GM18507 (cell line): ENCODE results near the gene MAML3.
"Not testable (repeated sequence)": the region's sequence is repeated elsewhere in the genome, so short reads cannot be mapped to it uniquely, and the experiment has no call there.

Source experiments
- DNase-seq: peaks from one replicate; pipeline ENCODE4 v3.0.0; 2011; ENCODE audit warnings: low read depth; ENCODE audit not compliant: insufficient read length; ENCODE audit errors: extremely low spot score
- FAIRE-seq: peaks from 2 replicates; lab custom pipeline; 2011; peaks lifted over from hg19 to GRCh38; lab: Jason Lieb, UNC

MAML3 gene

DNA sequence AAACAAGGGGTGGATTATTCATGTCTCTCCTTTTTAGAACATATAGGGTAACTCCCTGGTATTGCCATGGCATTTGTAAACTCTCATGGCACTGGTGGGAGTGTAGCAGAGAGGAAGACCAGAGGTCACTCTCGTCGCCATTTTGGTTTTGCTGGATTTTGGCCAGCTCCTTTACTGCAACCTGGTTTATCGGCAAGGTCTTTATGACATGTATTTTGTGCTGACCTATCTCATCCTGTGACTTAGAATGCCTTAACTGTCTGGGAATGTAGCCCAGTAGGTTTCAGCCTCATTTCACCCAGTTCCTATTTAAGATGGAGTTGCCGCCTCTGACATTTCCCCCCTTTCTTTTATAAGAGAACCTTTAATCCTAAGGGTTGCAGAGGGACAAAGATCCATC, 442.5 kb downstream of the MAML3 start:
- no peak for FAIRE-seq
- no peak for DNase-seq

- DNase-seq (no peak), FAIRE-seq (no peak)
Observed at GRCh38 chr4:139710073-139710472, 443.9 kb downstream of the MAML3 start.

DNA sequence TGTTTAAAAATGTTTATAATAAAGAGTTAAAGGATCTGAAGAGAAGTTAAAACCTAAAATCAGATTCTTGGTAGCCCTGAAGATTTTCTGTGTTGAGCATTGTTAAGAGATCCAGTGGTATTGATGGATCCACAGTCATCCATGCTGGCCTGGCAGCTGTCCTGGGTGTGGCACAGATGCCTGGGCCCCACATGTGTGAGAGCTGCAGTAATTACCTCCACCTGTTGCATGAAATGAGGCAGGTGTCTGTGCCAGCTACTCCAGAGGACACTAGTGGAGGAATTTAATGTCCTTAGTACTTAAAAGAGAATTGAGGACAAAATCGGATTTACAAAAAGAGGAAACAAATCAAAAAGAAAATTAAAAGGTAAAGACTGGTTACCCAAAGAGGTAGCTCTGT, 444.3 kb downstream of the MAML3 start:
- DNase-seq (no peak), FAIRE-seq (no peak)

DNA sequence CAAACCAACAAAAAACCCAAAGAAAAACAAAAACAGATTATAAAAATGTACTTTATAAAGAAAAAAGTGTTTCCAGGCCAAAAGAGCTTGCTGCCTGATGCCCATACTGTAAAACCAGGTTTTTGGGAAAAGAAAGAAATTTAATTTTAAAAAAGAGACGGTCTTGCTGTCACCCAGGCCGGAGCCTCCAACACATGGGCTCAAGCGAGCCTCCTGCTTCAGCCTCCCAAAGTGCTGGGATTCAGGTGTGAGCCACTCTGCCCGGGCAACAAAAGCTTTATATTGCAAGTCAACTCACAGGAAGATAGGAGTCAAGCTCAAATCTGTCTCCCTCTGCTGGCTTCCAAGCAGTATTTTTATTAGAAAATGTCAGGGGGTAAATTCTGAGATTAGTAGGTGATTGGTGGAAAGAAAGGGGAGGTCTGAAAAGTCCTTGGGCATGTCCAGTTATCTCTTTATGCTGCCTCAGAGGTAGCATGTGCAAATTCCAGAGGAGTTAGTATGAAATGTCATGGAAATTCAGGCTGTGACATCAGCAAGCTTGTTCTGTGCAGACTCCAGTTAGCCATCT, 449.0 kb downstream of the MAML3 start:
- DNase-seq = no peak
- no peak for FAIRE-seq

GRCh38 chr4:139700568-139700967, 453.4 kb downstream of the MAML3 start:
- DNase-seq = no peak
- no peak for FAIRE-seq

DNA sequence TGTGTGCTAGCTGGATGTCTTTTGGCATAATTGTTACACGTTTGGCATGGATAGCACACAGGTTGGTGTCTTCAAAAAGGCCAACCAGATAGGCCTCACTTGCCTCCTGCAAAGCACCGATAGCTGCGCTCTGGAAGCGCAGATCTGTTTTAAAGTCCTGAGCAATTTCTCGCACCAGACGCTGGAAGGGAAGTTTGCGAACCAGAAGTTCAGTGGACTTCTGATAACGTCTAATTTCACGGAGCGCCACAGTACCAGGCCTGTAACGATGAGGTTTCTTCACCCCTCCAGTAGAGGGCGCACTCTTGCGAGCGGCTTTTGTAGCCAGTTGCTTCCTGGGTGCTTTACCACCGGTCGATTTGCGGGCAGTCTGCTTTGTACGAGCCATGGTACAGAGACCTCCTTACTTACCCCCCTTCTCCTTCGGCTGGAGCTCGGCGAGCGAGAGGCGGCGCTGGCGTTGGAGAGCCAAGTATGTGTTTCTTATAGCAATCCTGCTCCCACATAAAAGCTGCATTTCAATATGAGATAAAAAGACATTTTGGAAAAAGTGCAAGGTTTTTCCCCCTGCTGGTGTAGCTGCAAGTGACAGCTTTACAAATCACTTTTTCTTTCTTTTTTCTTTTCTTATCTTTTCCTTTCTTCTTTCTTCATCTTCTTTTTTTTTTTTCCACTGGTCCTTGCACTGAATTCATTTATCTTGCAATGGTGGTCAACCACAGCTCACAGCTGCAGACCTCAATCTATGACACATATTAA, 455.6 kb downstream of the MAML3 start:
- not testable (repeated sequence) for DNase-seq, FAIRE-seq

- DNase-seq (no peak), FAIRE-seq (no peak)
Observed at GRCh38 chr4:139696491-139696890, 457.5 kb downstream of the MAML3 start.

GRCh38 chr4:139694522-139695107, 459.4 kb downstream of the MAML3 start:
- DNase-seq (no peak), FAIRE-seq (no peak)

DNA sequence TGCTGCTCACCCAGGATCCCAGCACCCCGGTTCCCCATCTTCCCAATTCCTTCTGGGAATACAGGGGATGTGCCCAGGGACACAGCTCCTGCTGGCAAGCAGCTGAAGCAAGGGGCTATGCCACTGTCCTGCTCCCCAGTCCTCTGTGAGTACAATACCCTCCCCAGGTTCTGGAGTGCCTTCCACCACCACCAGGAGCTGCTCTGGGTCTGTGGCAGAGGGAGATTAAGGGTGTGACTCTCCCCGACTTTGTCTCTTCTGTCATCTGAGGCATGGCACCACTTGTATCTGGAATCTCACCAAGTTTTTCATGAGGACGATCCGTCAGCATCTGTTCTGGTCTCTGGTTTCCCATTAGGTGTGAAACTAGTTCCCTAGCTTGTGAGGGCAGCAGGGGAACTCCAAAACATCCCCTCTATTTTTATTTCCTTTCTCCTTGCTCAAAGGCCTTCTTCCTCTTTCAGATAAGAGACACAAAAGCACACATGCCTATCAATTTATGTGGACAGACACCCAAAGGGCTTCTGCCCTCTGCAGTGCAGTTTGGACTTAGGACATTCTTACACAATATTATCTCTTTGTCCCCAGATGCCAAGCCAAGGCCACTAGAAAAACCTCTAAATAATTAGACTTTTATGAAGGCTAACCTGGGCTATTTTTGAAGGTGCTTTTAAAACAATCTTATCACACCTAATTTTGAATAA, 461.5 kb downstream of the MAML3 start:
- FAIRE-seq = no peak
- DNase-seq = no peak

GRCh38 chr4:139690419-139690818, 463.6 kb downstream of the MAML3 start:
- DNase-seq (no peak), FAIRE-seq (no peak)

DNA sequence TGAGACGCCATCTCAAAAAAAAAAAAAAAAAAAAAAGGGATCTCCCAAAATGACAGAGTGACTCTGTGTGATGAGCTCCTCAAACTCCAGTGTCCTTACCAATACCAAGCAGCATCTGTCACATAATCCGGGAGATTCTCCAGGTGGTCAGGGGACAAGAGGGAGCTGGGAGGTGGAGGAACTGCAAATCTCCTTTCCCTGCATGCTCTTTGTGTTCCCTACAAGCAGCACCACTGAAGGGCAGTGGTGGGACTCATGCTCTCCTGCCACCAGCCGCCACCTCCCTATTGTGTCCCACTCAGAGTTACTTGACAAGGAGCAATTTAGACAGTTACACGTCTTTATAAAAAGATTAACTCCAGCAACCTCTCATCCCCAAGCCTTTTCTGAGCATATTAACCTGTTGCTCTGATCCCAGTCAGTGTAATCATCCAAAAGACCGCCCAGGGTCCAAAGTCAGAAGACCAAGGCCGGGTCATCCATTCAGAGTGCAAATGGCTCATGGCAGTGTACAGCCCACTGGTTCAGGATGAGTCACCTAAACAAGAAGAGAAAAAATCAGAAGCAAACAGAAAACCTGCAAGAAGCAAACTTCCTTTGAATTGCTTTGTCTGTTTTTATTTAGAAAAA, 464.8 kb downstream of the MAML3 start:
- FAIRE-seq (no peak), DNase-seq (no peak)

- no peak for DNase-seq
- no peak for FAIRE-seq
Observed at GRCh38 chr4:139686988-139687387, 467.0 kb downstream of the MAML3 start.

DNA sequence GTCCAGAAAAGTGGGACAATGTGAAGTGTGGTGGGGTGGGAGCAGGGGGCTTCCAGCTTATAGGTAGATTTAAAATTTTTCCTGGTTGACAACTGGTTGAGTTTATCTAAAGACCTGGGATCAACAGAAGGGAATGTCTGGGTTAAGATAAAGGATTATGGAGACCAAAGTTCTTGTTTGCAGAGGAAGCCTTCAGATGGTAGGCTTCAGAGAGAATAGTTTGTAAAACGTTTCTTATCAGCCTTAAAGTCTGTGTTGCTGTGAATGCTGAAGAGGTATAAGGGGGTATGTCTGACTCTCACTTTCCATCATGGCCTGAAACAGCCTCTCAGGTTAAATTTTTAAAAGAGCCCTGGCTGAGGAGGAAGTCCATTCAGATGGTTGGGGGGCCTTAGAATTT, 467.9 kb downstream of the MAML3 start:
- no peak for DNase-seq
- FAIRE-seq = no peak

- DNase-seq (no peak), FAIRE-seq (no peak)
Observed at GRCh38 chr4:139685180-139685579, 468.8 kb downstream of the MAML3 start.

- FAIRE-seq (no peak), DNase-seq (no peak)
Observed at GRCh38 chr4:139684351-139684750, 469.6 kb downstream of the MAML3 start.

- FAIRE-seq (no peak), DNase-seq (no peak)
Observed at GRCh38 chr4:139682741-139683151, 471.2 kb downstream of the MAML3 start.

- no peak for FAIRE-seq
Observed at GRCh38 chr4:139682309-139682708, 471.7 kb downstream of the MAML3 start.

DNA sequence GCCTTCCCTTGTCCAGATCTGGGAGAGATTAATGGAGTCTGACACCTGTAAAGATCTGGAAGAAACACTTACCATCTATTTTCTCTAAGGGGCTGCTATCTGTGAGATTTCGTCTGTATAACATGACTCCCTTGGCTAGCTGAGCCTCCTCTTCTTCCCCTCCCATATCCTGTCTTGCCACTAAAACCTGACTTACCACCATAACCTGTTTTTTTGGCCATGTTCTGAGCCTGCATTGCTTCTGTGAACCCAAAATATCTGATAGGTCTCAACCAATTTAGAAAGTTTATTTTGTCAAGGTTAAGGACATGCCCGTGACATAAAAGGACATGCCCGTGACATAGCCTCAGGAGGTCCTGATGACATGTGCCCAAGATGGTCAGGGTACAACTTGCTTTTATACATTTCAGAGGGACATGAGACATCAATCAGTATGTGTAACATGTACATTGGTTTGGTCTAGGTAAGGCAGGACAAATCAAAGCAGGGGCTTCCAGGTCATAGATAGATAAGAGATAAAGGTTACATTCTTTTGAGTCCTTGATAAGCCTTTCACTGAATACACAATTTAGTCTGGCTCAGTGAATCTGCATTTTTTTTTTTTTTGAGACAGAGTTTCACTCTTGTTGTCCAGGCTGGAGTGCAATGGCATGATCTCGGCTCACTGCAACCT, 476.9 kb downstream of the MAML3 start:
- DNase-seq = no peak
- FAIRE-seq = no peak

More at GRCh38 chr4:139682309-139682708, 471.7 kb downstream of the MAML3 start:
- no peak for DNase-seq

DNA sequence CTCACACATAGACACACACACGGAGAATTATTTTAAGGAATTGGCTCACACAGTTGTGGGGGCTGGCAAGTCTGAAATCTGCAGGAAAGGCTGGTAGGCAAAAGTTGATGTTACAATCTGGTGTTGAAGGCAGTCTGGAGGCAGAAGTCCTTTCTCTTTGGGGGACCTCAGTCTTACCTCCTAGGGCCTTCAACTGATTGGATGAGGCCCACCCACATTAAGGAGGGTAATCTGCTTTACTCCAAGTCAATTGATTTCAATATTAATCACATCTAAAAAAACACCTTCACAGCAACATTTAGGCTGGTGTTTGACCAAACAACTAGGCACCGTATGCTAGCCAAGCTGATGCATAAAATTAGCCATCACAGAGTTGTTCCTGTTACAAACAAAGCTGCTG, 477.6 kb downstream of the MAML3 start:
- FAIRE-seq (no peak), DNase-seq (no peak)
